PC-3 (cell line): ENCODE measurements around the gene SCCPDH.

Experiments used
- EZH2 ChIP-seq: fragments of 300-600 bp; sonication (generic); IDR thresholded peaks from one replicate; pipeline ENCODE4 v1.6.1; 2017; ENCODE audit warnings: antibody characterized with exemption, mild to moderate bottlenecking, low read length; ENCODE audit not compliant: unreplicated experiment
- TF ChIP-seq, protein P1 (sequence below): fragments of 300-600 bp; sonication (generic); conservative IDR thresholded peaks from 2 replicates; pipeline ENCODE4 v1.5.1; 2017; ENCODE audit warnings: antibody characterized with exemption, low read depth, mild to moderate bottlenecking, low read length

DNA sequence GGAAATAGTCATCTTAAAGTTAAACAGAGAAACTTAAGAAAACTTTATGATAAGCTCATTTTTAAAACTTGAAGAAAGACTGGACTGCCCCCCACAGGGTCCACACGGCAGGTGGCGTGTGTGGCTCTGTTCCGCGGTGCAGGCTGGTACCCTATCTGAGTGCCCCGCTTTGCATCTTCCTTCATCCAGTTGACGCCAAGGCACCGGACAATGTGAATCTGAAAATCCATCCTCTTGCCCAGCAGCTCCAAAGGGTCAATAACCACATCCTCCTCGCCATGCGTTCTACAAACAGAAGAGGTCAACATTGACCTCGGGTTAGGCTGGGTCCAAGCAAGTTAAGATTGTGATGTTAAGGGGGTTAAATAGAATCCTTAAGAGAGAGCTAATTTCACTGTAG lies 54.5 kb downstream of the SCCPDH start:
- TF ChIP-seq, protein P1, sequence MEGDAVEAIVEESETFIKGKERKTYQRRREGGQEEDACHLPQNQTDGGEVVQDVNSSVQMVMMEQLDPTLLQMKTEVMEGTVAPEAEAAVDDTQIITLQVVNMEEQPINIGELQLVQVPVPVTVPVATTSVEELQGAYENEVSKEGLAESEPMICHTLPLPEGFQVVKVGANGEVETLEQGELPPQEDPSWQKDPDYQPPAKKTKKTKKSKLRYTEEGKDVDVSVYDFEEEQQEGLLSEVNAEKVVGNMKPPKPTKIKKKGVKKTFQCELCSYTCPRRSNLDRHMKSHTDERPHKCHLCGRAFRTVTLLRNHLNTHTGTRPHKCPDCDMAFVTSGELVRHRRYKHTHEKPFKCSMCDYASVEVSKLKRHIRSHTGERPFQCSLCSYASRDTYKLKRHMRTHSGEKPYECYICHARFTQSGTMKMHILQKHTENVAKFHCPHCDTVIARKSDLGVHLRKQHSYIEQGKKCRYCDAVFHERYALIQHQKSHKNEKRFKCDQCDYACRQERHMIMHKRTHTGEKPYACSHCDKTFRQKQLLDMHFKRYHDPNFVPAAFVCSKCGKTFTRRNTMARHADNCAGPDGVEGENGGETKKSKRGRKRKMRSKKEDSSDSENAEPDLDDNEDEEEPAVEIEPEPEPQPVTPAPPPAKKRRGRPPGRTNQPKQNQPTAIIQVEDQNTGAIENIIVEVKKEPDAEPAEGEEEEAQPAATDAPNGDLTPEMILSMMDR: no peak
- TF ChIP-seq EZH2: no peak
